HepG2 (cell line): ENCODE data around the gene STUB1. TPM values are rescaled to one million over a fixed set of nuclear protein-coding genes. Genes with fewer than 3 reads are reported as not detected.

Experiments used
- ATAC-seq: fragments of 200-7000 bp; cut with Tn5 transposase; 3 replicates; pipeline ENCODE4 v1.9.1; 2020; ENCODE audit warnings: mild to moderate bottlenecking, moderate library complexity
- BruUV-seq: library from RNA; stranded (reverse); fragments of 400-500 nt; replicated peaks from 2 replicates; lab custom pipeline; 2021; lab: Mats Ljungman, UMichigan
- CTCF ChIA-PET: fragments of 300-600 bp; formaldehyde crosslinking; extraction: SDS; loops from one replicate; lab custom pipeline; 2021; ENCODE audit warnings: low total read pairs, inconsistent platforms, low intra/inter-chr PET ratio; lab: Yijun Ruan, JAX
- POLR2A ChIA-PET: fragments of 350-600 bp; sonication (Branson Sonifier 250); formaldehyde crosslinking; loops from one replicate; lab custom pipeline; 2020; ENCODE audit warnings: antibody characterized with exemption, inconsistent platforms; lab: Yijun Ruan, JAX
- DNase-seq: peaks from one replicate; pipeline ENCODE4 v3.0.0-alpha.2; 2015; ENCODE audit warnings: low spot score
- FAIRE-seq: peaks from 3 replicates; lab custom pipeline; 2011; peaks lifted over from hg19 to GRCh38; lab: Jason Lieb, UNC
- H2AFZ ChIP-seq: one replicate; pipeline ENCODE4 v1.6.1; 2011; ENCODE audit warnings: low read length, inconsistent platforms
- H3K27ac ChIP-seq: fragments of 300-600 bp; 3 replicates; pipeline ENCODE4 v1.8.0; 2011; ENCODE audit warnings: mixed run types, mild to moderate bottlenecking, mixed read lengths, low read length, inconsistent platforms; ENCODE audit not compliant: insufficient read depth; ENCODE audit errors: extremely low read length
- H3K27me3 ChIP-seq, 2 experiments: fragments of 200-600 bp in 1 of 2; 2 replicates in 1 of 2; 3 replicates in 1 of 2; pipeline versions ENCODE4 v1.6.0 to v1.8.0; 2011; ENCODE audit warnings: low read length in 2 of 2, mild to moderate bottlenecking in 2 of 2, moderate library complexity in 2 of 2, inconsistent platforms in 1 of 2; ENCODE audit not compliant: insufficient read depth in 2 of 2, control insufficient read depth in 1 of 2
- H3K36me3 ChIP-seq, 2 experiments: fragments of 200-600 bp in 1 of 2; replicated peaks in 1 of 2; 2 replicates in 1 of 2; 3 replicates in 1 of 2; pipeline versions ENCODE4 v1.5.1 to v1.8.0; 2011; ENCODE audit warnings: low read length in 2 of 2, inconsistent platforms in 1 of 2; ENCODE audit not compliant: insufficient read depth in 2 of 2, control insufficient read depth in 1 of 2
- H3K4me1 ChIP-seq: 2 replicates; pipeline ENCODE4 v1.5.1; 2012; ENCODE audit warnings: low read length, inconsistent platforms; ENCODE audit not compliant: insufficient read depth
- H3K4me2 ChIP-seq: 2 replicates; pipeline ENCODE4 v1.6.0; 2011; ENCODE audit warnings: low read depth, low read length, inconsistent platforms
- H3K4me3 ChIP-seq, 3 experiments: fragments of 200-600 bp in 1 of 3; sonication (generic), shearing (Covaris generic) in 1 of 3; replicated peaks in 1 of 3; 2 replicates each; pipeline ENCODE4 v1.5.1; 2011 to 2016; ENCODE audit warnings: low read length in 3 of 3, inconsistent platforms in 2 of 3, low read depth in 2 of 3, mild to moderate bottlenecking in 2 of 3, control low read depth in 1 of 3, mixed read lengths in 1 of 3; ENCODE audit not compliant: insufficient read depth in 1 of 3
- H3K79me2 ChIP-seq: one replicate; pipeline ENCODE4 v1.6.1; 2011; ENCODE audit warnings: low read length, inconsistent platforms; ENCODE audit not compliant: insufficient read depth
- H3K9ac ChIP-seq: 2 replicates; pipeline ENCODE4 v1.6.0; 2011; ENCODE audit warnings: mild to moderate bottlenecking, low read depth, low read length, inconsistent platforms; ENCODE audit not compliant: insufficient read depth
- H3K9me3 ChIP-seq: 2 replicates; pipeline ENCODE4 v1.5.1; 2012; ENCODE audit warnings: mild to moderate bottlenecking, low read length
- H4K20me1 ChIP-seq: 2 replicates; pipeline ENCODE4 v1.6.0; 2011; ENCODE audit warnings: inconsistent platforms, mild to moderate bottlenecking, low read length, moderate library complexity; ENCODE audit not compliant: insufficient read depth
- HDAC1 ChIP-seq: sonication (generic); formaldehyde crosslinking; IDR thresholded peaks from 2 replicates; pipeline ENCODE4 v1.5.1; 2020; ENCODE audit warnings: mild to moderate bottlenecking, missing genetic modification reagents
- NCOA1 ChIP-seq: sonication (generic); formaldehyde crosslinking; IDR thresholded peaks from 2 replicates; pipeline ENCODE4 v1.9.0; 2021; ENCODE audit warnings: missing genetic modification reagents
- NR1H2 ChIP-seq: sonication (generic); formaldehyde crosslinking; IDR thresholded peaks from 2 replicates; pipeline ENCODE4 v1.8.1; 2022; ENCODE audit warnings: low read depth, missing genetic modification reagents, borderline replicate concordance
- PAXIP1 ChIP-seq: sonication (generic); formaldehyde crosslinking; conservative IDR thresholded peaks from 2 replicates; pipeline ENCODE4 v1.4.0; 2020; ENCODE audit warnings: mild to moderate bottlenecking, missing genetic modification reagents, moderate library complexity
- TFE3 ChIP-seq: IDR thresholded peaks from 2 replicates; pipeline ENCODE4 v1.6.1; 2016
- THRA ChIP-seq: sonication (generic); formaldehyde crosslinking; IDR thresholded peaks from 2 replicates; pipeline ENCODE4 v1.4.0; 2020; ENCODE audit warnings: missing genetic modification reagents, borderline replicate concordance
- ZFP91 ChIP-seq: sonication (generic); formaldehyde crosslinking; IDR thresholded peaks from 2 replicates; pipeline ENCODE4 v1.9.0; 2022; ENCODE audit warnings: missing genetic modification reagents, mild to moderate bottlenecking, borderline replicate concordance
- ZNF136 ChIP-seq: sonication (generic); formaldehyde crosslinking; IDR thresholded peaks from 2 replicates; pipeline ENCODE4 v1.8.1; 2022; ENCODE audit warnings: low read depth, mild to moderate bottlenecking, moderate library complexity, missing genetic modification reagents
- ZNF562 ChIP-seq: sonication (generic); formaldehyde crosslinking; IDR thresholded peaks from 2 replicates; pipeline ENCODE4 v1.8.0; 2022; ENCODE audit warnings: missing genetic modification reagents, borderline replicate concordance
- ZNF619 ChIP-seq: sonication (generic); formaldehyde crosslinking; IDR thresholded peaks from 2 replicates; pipeline ENCODE4 v1.4.0; 2020; ENCODE audit warnings: mild to moderate bottlenecking, missing genetic modification reagents
- ZNF746 ChIP-seq: sonication (generic); formaldehyde crosslinking; IDR thresholded peaks from 2 replicates; pipeline ENCODE4 v1.8.0; 2022; ENCODE audit warnings: mild to moderate bottlenecking, missing genetic modification reagents
- ZNF883 ChIP-seq: sonication (generic); formaldehyde crosslinking; IDR thresholded peaks from 2 replicates; pipeline ENCODE4 v1.5.1; 2020; ENCODE audit warnings: mild to moderate bottlenecking, missing genetic modification reagents; ENCODE audit errors: not compliant biosample characterization
- WGBS: methylation state at CpG from one replicate; pipeline ENCODE4 v1.1.6; 2017; ENCODE audit warnings: low lambda C conversion rate; 5-methylcytosine and 5-hydroxymethylcytosine counted together
- in situ Hi-C: cut with HindIII; loops from 2 replicates; pipeline ENCODE4 v1.10.0; 2017; ENCODE audit warnings: low pct_unique_long_range_greater_than_20kb; ENCODE audit not compliant: extremely low pct_ligation_motif_present
- intact Hi-C: fragments of 100-400 bp; cut with micrococcal nuclease; formaldehyde crosslinking; loops from one replicate; pipeline ENCODE4 v1.10.0; 2022; ENCODE audit not compliant: unreplicated experiment
- polyA plus RNA-seq, 8 experiments: library from polyadenylated mRNA; depleted of rRNA in 3 of 8; stranded (reverse) in 7 of 8; unstranded in 1 of 8; fragments of >200 nt; fragmentation: Illumina TruSeq in 4 of 8; extraction: Trizol in 4 of 8; gene quantifications; 2 replicates each; pipeline versions ENCODE4 v1.2.1 to v1.2.3, GENCODE V29; 2011 to 2016; ENCODE audit warnings: low read depth in 4 of 8, missing spikeins in 1 of 8, mixed read lengths in 1 of 8; ENCODE audit not compliant: insufficient read depth in 1 of 8
- total RNA-seq, 5 experiments: library from RNA; depleted of rRNA; stranded (reverse); fragments of >200 nt; fragmentation: Illumina TruSeq; extraction: Trizol; gene quantifications; 2 replicates each; pipeline ENCODE4 v1.2.3, GENCODE V29; 2016; ENCODE audit warnings: low read depth in 1 of 5

Gene STUB1
- total and polyA plus RNA-seq, 2 of the 13 experiments (the other 11 are each of a cell fraction or from before 2014, with no cell fraction given): 52.9 to 78.2 TPM

- H3K4me3 ChIP-seq: peak overlapping the region; percentile 55 to 85 (median 61); a peak in 5 of 6 replicates
- ATAC-seq (peak; percentile 60), FAIRE-seq (no peak), DNase-seq (peak; percentile 74)
- peak overlapping the region; percentile 75 for H3K9ac ChIP-seq
- CTCF ChIA-PET: no interaction called here
- no peaks in the 10 kb centered on the region; a peak in 1 of 5 replicates for H3K27me3 ChIP-seq
- H3K36me3 ChIP-seq: peaks cover 8 to 14% of the 10 kb centered on the region in 2 experiments; a peak in 4 of 5 replicates
- H3K9me3 ChIP-seq: no peaks in the 10 kb centered on the region
- intact Hi-C loops (no loop called here), in situ Hi-C loops (no loop called here)
- WGBS: 0% methylated on average over 1 of the region's 52 CpGs
- H4K20me1 ChIP-seq: 0 out of 2 replicates have a peak, but pooled peaks cover 3% of the 10 kb centered on the region
- peaks cover 47% of the 10 kb centered on the region for H3K4me1 ChIP-seq
- H2AFZ ChIP-seq: no peak overlapping the region
- H3K27ac ChIP-seq: peak overlapping the region; percentile 80
- peak overlapping the region; percentile 99 for H3K4me2 ChIP-seq
- POLR2A ChIA-PET: interaction anchor here (0.5 to 4.4 kb wide), 12 partner anchors 10 to 624 kb away, joined by 3 to 34 read pairs (median 5); partner anchors contain the start of genes ANTKMT, METTL26, RHOT2 and WDR24
- peaks cover 16% of the 10 kb centered on the region for H3K79me2 ChIP-seq
- BruUV-seq: TSS peak; percentile 67
- no peak for TF ChIP-seq NCOA1 (CRISPR knock-in tag)
- 0 out of 2 replicates have a peak, but pooled peaks have one; percentile 36 for TF ChIP-seq ZNF746
- TF ChIP-seq ZNF883 (CRISPR knock-in tag): peak; percentile 82
- peak; percentile 55 for TF ChIP-seq PAXIP1 (CRISPR knock-in tag)
- TF ChIP-seq TFE3 (CRISPR knock-in tag): peak; percentile 81
- no peak for TF ChIP-seq ZNF562 (CRISPR knock-in tag)
- TF ChIP-seq ZNF136 (CRISPR knock-in tag): no peak; the same call in 1 of the 2 replicates
- TF ChIP-seq ZNF619 (CRISPR knock-in tag): 0 out of 2 replicates have a peak, but pooled peaks have one; percentile 28
- peak; percentile 31; the same call in 1 of the 2 replicates for TF ChIP-seq HDAC1 (CRISPR knock-in tag)
- no peak for TF ChIP-seq NR1H2
- TF ChIP-seq THRA: 0 out of 2 replicates have a peak, but pooled peaks have one; percentile 5
- peak; percentile 77 for TF ChIP-seq ZFP91 (CRISPR knock-in tag)
Measured at GRCh38 chr16:678858-679813, 1.1 kb upstream of the STUB1 start.
